WTC11 (cell line): Measurements from ENCODE around the gene LGALS7. TPM values are rescaled to one million over a fixed set of nuclear protein-coding genes. Genes with fewer than 3 reads are reported as not detected.
A peak's percentile ranks its signal among the peaks of the same experiment; 100 is the strongest.
"Not testable (repeated sequence)": the region's sequence is repeated elsewhere in the genome, so short reads cannot be mapped to it uniquely, and the experiment has no call there.

Experiments
- ATAC-seq: fragments of 200-7000 bp; cut with Tn5 transposase; 2 replicates; pipeline ENCODE4 v1.10.0; 2021; ENCODE audit warnings: mild to moderate bottlenecking, moderate library complexity
- CTCF ChIA-PET: fragments of 300-600 bp; sonication (Branson Sonifier 250); formaldehyde crosslinking; loops from one replicate; lab custom pipeline; 2021; ENCODE audit warnings: antibody characterized with exemption; lab: Charles Lee
- POLR2A ChIA-PET: fragments of 350-600 bp; sonication (Branson Sonifier 250); formaldehyde crosslinking; loops from one replicate; lab custom pipeline; 2021; ENCODE audit warnings: antibody characterized with exemption; lab: Charles Lee
- DNase-seq: peaks from one replicate; pipeline ENCODE4 v3.0.0; 2021; ENCODE audit warnings: low spot score
- H3K27ac Mint-ChIP-seq: 2 replicates; pipeline ENCODE4 v1.8.0; 2021; ENCODE audit warnings: mixed read lengths
- H3K27me3 Mint-ChIP-seq: 2 replicates; pipeline ENCODE4 v1.8.0; 2021; ENCODE audit warnings: low read depth, mild to moderate bottlenecking, moderate library complexity, mixed read lengths
- H3K36me3 Mint-ChIP-seq: 2 replicates; pipeline ENCODE4 v1.8.0; 2021; ENCODE audit warnings: mixed read lengths
- H3K4me1 Mint-ChIP-seq: 2 replicates; pipeline ENCODE4 v1.8.0; 2022; ENCODE audit warnings: mixed read lengths
- H3K4me3 Mint-ChIP-seq: 2 replicates; pipeline ENCODE4 v1.8.0; 2021; ENCODE audit warnings: mild to moderate bottlenecking, moderate library complexity, mixed read lengths
- H3K9me3 Mint-ChIP-seq: 2 replicates; pipeline ENCODE4 v1.8.0; 2021; ENCODE audit warnings: mixed read lengths
- ATF6 ChIP-seq: sonication (generic); formaldehyde crosslinking; IDR thresholded peaks from 2 replicates; pipeline ENCODE4 v1.8.1; 2023; ENCODE audit warnings: mild to moderate bottlenecking, missing genetic modification reagents
- EMX1 ChIP-seq: fragments of 250-450 bp; sonication (Bioruptor Pico); IDR thresholded peaks from 2 replicates; pipeline ENCODE4 v1.8.0; 2021; ENCODE audit warnings: mild to moderate bottlenecking
- GABPB1 ChIP-seq: sonication (generic); formaldehyde crosslinking; IDR thresholded peaks from 2 replicates; pipeline ENCODE4 v1.8.1; 2023; ENCODE audit warnings: mild to moderate bottlenecking, missing genetic modification reagents
- ZNF532 ChIP-seq: fragments of 250-450 bp; sonication (Bioruptor Pico); IDR thresholded peaks from 2 replicates; pipeline ENCODE4 v1.9.0; 2021; ENCODE audit warnings: mild to moderate bottlenecking, borderline replicate concordance
- total RNA-seq: library from RNA; stranded (reverse); gene quantifications from 3 replicates; pipeline ENCODE4 v1.2.3, GENCODE V29; 2021
- TF ChIP-seq, protein P1 (sequence below): fragments of 250-450 bp; sonication (Bioruptor Pico); IDR thresholded peaks from 2 replicates; pipeline ENCODE4 v1.9.0; 2021; ENCODE audit warnings: mild to moderate bottlenecking

LGALS7 gene
- total RNA-seq, 1 experiment from 2014 or later = 2.3 TPM

DNA sequence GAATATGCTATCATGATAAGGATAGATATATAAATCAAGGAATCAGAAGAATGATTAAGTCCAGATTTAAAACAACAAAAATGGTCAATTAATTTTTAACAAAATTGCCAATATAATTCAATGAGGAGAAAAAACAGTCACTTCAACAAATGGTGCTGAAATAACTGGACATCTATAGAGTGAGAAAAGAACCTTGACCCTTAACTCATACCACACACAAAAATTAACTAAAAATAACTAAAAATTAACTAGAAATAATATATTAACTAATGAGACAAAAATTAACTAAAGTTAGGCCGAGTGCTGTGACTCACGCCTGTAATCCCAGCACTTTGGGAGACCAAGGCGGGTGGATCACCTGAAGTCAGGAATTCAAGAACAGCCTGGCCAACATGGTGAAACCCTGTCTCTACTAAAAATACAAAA, 9.5 kb downstream of the LGALS7 start (continued):
- TF ChIP-seq ZNF532 (CRISPR knock-in tag) = no peak
- TF ChIP-seq EMX1 = no peak

DNA sequence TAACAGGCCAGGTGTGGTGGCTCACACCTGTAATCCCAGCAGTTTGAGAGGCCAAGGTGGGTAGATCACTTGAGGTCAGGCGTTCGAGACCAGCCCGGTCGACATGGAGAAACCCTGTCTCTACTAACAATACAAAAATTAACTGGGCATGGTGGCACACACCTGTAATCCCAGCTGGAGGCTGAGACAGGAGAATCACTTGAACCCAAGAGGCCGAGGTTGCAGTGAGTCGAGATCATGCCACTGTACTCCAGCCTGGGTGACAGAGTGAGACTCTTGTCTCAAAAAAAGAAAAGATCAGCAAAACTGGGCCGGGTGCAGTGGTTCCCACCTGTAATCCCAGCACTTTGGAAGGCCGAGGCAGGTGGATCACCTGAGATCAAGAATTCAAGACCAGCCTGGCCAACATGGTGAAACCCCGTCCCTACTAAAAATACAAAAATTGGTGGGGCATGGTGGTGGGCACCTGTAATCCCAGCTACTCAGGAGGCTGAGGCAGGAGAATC, 11.4 kb downstream of the LGALS7 start:
- ATAC-seq, H3K4me1 Mint-ChIP-seq, H3K36me3 Mint-ChIP-seq, DNase-seq, H3K27me3 Mint-ChIP-seq, H3K4me3 Mint-ChIP-seq, H3K27ac Mint-ChIP-seq, H3K9me3 Mint-ChIP-seq: not testable (repeated sequence)
- CTCF ChIA-PET = interaction anchor here (0.9 to 2.1 kb wide), 3 partner anchors 8 to 169 kb away, joined by 3 to 10 read pairs (median 6); partner anchors contain the start of genes MRPS12 and SARS2
- POLR2A ChIA-PET = interaction anchor here (0.6 kb wide), 1 partner anchor 91 kb away, joined by 3 read pairs; no protein-coding TSS in a partner anchor

DNA sequence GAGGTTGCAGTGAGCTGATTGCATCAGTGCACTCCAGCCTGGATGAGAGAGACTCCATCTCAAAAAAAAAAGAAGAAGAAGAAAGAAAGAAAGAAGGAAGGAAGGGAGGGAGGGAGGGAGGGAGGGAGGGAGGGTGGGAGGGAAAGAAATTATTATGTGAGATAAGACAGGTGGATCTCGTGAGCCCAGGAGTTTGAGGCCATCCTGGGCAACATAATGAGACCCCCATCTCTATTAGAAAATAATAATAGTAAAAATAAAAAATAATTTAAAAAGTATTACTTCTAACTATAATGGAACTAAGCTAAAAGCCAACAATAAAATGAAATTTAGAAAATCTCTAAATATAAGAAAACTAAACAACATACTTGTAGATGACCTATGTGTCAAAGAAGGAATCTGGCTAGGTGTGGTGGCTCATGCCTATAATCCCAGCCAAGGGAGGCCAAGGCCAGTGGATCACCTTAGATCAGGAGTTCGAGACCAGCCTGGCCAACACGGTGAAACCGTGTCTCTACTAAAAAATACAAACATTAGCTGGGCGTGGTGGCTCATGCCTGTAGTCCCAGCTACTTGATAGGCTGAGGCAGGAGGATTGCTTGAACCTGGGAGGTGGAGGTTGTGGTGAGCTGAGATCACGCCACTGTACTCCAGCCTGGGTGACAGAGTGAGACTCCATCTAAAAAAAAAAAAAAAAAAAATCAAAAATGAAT, 12.4 kb downstream of the LGALS7 start:
- CTCF ChIA-PET = interaction anchor here (0.9 to 1.7 kb wide), 3 partner anchors 9 to 124 kb away, joined by 3 to 10 read pairs (median 5); no protein-coding TSS in a partner anchor

DNA sequence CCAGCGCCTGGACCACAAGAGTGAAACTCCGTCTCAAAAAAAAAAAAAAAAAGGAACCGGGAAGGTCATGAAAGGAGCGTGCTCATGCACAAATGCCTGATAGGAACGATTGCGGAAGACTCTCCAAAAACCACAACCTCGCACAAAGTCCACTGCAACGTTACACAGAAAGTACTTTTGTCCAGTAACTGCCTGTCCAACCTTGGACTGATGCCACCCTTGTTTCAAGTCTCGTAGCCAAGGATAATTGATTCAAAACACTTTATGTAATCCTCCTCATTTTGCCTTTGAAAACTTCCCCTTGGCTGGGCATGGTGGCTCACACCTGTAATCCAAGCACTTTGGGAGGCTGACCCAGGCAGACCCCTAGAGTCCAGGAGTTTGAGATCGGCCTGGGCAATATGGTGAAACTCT, 13.7 kb downstream of the LGALS7 start:
- Mint-ChIP-seq H3K36me3 (no peaks in the 10 kb centered on the region), H3K4me3 (no peak overlapping the region)
- no peak for ATAC-seq
- DNase-seq = no peak
- TF ChIP-seq, protein P1, sequence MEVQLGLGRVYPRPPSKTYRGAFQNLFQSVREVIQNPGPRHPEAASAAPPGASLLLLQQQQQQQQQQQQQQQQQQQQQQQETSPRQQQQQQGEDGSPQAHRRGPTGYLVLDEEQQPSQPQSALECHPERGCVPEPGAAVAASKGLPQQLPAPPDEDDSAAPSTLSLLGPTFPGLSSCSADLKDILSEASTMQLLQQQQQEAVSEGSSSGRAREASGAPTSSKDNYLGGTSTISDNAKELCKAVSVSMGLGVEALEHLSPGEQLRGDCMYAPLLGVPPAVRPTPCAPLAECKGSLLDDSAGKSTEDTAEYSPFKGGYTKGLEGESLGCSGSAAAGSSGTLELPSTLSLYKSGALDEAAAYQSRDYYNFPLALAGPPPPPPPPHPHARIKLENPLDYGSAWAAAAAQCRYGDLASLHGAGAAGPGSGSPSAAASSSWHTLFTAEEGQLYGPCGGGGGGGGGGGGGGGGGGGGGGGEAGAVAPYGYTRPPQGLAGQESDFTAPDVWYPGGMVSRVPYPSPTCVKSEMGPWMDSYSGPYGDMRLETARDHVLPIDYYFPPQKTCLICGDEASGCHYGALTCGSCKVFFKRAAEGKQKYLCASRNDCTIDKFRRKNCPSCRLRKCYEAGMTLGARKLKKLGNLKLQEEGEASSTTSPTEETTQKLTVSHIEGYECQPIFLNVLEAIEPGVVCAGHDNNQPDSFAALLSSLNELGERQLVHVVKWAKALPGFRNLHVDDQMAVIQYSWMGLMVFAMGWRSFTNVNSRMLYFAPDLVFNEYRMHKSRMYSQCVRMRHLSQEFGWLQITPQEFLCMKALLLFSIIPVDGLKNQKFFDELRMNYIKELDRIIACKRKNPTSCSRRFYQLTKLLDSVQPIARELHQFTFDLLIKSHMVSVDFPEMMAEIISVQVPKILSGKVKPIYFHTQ (CRISPR knock-in tag) = no peak
- TF ChIP-seq ATF6 (CRISPR knock-in tag) (no peak), GABPB1 (CRISPR knock-in tag) (peak; percentile 54; the same call in 1 of the 2 replicates)
- TF ChIP-seq, all 79 proteins: peak for 1
- ChIA-PET CTCF (interaction anchor here (1.7 kb wide), 1 partner anchor 122 kb away, joined by 5 read pairs; no protein-coding TSS in a partner anchor), POLR2A (no interaction called here)
- Mint-ChIP-seq H3K4me1 (no peaks in the 10 kb centered on the region), H3K27ac (no peak overlapping the region), H3K27me3 (peaks cover 3% of the 10 kb centered on the region; the same call in 1 of the 2 replicates), H3K9me3 (peaks cover 4% of the 10 kb centered on the region; the same call in 1 of the 2 replicates)

More for the DNA sequence above, 12.4 kb downstream of the LGALS7 start:
- H3K36me3 Mint-ChIP-seq, H3K4me1 Mint-ChIP-seq, H3K9me3 Mint-ChIP-seq, H3K27me3 Mint-ChIP-seq, ATAC-seq, H3K27ac Mint-ChIP-seq, DNase-seq, H3K4me3 Mint-ChIP-seq: not testable (repeated sequence)
- POLR2A ChIA-PET = interaction anchor here (0.6 kb wide), 1 partner anchor 92 kb away, joined by 3 read pairs; no protein-coding TSS in a partner anchor

GRCh38 chr19:38754196-38754595, 19.1 kb downstream of the LGALS7 start:
- H3K4me1 Mint-ChIP-seq, ATAC-seq, H3K27ac Mint-ChIP-seq, CTCF ChIA-PET, H3K4me3 Mint-ChIP-seq, POLR2A ChIA-PET, H3K36me3 Mint-ChIP-seq, DNase-seq, H3K9me3 Mint-ChIP-seq: not testable (repeated sequence)
- H3K27me3 Mint-ChIP-seq = peaks cover 21% of the 10 kb centered on the region

GRCh38 chr19:38753783-38754182, 19.5 kb downstream of the LGALS7 start:
- CTCF ChIA-PET, ATAC-seq, H3K9me3 Mint-ChIP-seq, DNase-seq, H3K4me3 Mint-ChIP-seq, H3K4me1 Mint-ChIP-seq, H3K36me3 Mint-ChIP-seq, H3K27ac Mint-ChIP-seq, POLR2A ChIA-PET: not testable (repeated sequence)
- H3K27me3 Mint-ChIP-seq = peaks cover 21% of the 10 kb centered on the region
